Neuronal stem cell (in vitro differentiated cells): ENCODE measurements around the gene SENP5.
"Not testable (repeated sequence)": the region's sequence is repeated elsewhere in the genome, so short reads cannot be mapped to it uniquely, and the experiment has no call there.

ENCODE experiments used
- DNase-seq: peaks from one replicate; pipeline ENCODE4 v3.0.0-alpha.2; 2013; ENCODE audit warnings: low spot score
- H2AFZ ChIP-seq: one replicate; pipeline ENCODE4 v1.6.1; 2013; ENCODE audit warnings: mild to moderate bottlenecking, low read length, inconsistent platforms
- H2AK5ac ChIP-seq: 2 replicates; pipeline ENCODE4 v1.6.1; 2013; ENCODE audit warnings: low read depth, mild to moderate bottlenecking, inconsistent platforms, low read length, moderate library complexity, mixed read lengths
- H2BK120ac ChIP-seq: 2 replicates; pipeline ENCODE4 v1.6.1; 2013; ENCODE audit warnings: low read depth, mild to moderate bottlenecking, inconsistent platforms, low read length, moderate library complexity, mixed read lengths
- H2BK12ac ChIP-seq: one replicate; pipeline ENCODE4 v1.6.1; 2013; ENCODE audit warnings: low read length, inconsistent platforms
- H2BK15ac ChIP-seq: 2 replicates; pipeline ENCODE4 v1.6.1; 2013; ENCODE audit warnings: mild to moderate bottlenecking, low read length, inconsistent platforms, mixed read lengths
- H2BK5ac ChIP-seq: one replicate; pipeline ENCODE4 v1.6.1; 2013; ENCODE audit warnings: inconsistent platforms, mild to moderate bottlenecking, low read length, moderate library complexity
- H3K14ac ChIP-seq: one replicate; pipeline ENCODE4 v1.6.1; 2013; ENCODE audit warnings: low read length, inconsistent platforms
- H3K18ac ChIP-seq: 2 replicates; pipeline ENCODE4 v1.6.1; 2013; ENCODE audit warnings: low read length, inconsistent platforms
- H3K23ac ChIP-seq: 2 replicates; pipeline ENCODE4 v1.6.1; 2013; ENCODE audit warnings: low read depth, mild to moderate bottlenecking, mixed read lengths, low read length, inconsistent platforms; ENCODE audit not compliant: poor library complexity
- H3K27ac ChIP-seq: replicated peaks from 3 replicates; pipeline ENCODE4 v1.5.1; 2013; ENCODE audit warnings: low read length, inconsistent platforms
- H3K27me3 ChIP-seq, 3 experiments: 2 replicates each; pipeline ENCODE4 v1.6.1; 2013; ENCODE audit warnings: low read length in 3 of 3, mild to moderate bottlenecking in 2 of 3, inconsistent platforms in 1 of 3, low read depth in 1 of 3, mixed read lengths in 1 of 3, moderate library complexity in 1 of 3; ENCODE audit not compliant: control insufficient read depth in 3 of 3, insufficient read depth in 3 of 3
- H3K36me3 ChIP-seq, 2 donors: replicated peaks in 1 of 2; 2 replicates each; pipeline ENCODE4 v1.6.1; 2013; ENCODE audit warnings: low read length in 2 of 2; ENCODE audit not compliant: control insufficient read depth in 2 of 2, insufficient read depth in 2 of 2
- H3K4ac ChIP-seq: 2 replicates; pipeline ENCODE4 v1.6.1; 2013; ENCODE audit warnings: inconsistent platforms, mild to moderate bottlenecking, low read length, moderate library complexity
- H3K4me1 ChIP-seq, 2 donors: 1 replicate in 1 of 2; 2 replicates in 1 of 2; pipeline ENCODE4 v1.6.1; 2013; ENCODE audit warnings: low read length in 2 of 2, low read depth in 1 of 2; ENCODE audit not compliant: control insufficient read depth in 2 of 2, insufficient read depth in 1 of 2
- H3K4me2 ChIP-seq: one replicate; pipeline ENCODE4 v1.6.1; 2013; ENCODE audit warnings: mild to moderate bottlenecking, low read length, inconsistent platforms; ENCODE audit not compliant: insufficient read depth, poor library complexity, severe bottlenecking
- H3K4me3 ChIP-seq, 2 donors: 2 replicates each; pipeline ENCODE4 v1.5.1; 2013; ENCODE audit warnings: low read length in 2 of 2, mild to moderate bottlenecking in 2 of 2, inconsistent platforms in 1 of 2, moderate library complexity in 1 of 2
- H3K79me1 ChIP-seq: one replicate; pipeline ENCODE4 v1.6.1; 2013; ENCODE audit warnings: low read depth, mild to moderate bottlenecking, inconsistent platforms, low read length, moderate library complexity
- H3K9ac ChIP-seq: one replicate; pipeline ENCODE4 v1.6.1; 2013; ENCODE audit warnings: mild to moderate bottlenecking, low read depth, low read length, inconsistent platforms; ENCODE audit not compliant: poor library complexity
- H3K9me3 ChIP-seq, 2 donors: replicated peaks in 1 of 2; 2 replicates each; pipeline versions ENCODE3 to v1.6.1; 2013; ENCODE audit warnings: low read length in 2 of 2, mild to moderate bottlenecking in 2 of 2, inconsistent platforms in 1 of 2, low read depth in 1 of 2, mixed read lengths in 1 of 2, moderate library complexity in 1 of 2; ENCODE audit not compliant: control insufficient read depth in 2 of 2, insufficient read depth in 1 of 2
- H4K8ac ChIP-seq: one replicate; pipeline ENCODE4 v1.6.1; 2013; ENCODE audit warnings: low read depth, mild to moderate bottlenecking, inconsistent platforms, low read length, moderate library complexity
- H4K91ac ChIP-seq: one replicate; pipeline ENCODE4 v1.6.1; 2013; ENCODE audit warnings: low read length, low read depth, mild to moderate bottlenecking, inconsistent platforms; ENCODE audit not compliant: poor library complexity
- WGBS, 2 donors: extraction: QIAGEN DNeasy Blood & Tissue Kit; methylation state at CpG; one replicate each; pipeline ENCODE4 v1.1.7; 2013; ENCODE audit warnings: missing lambda C conversion rate in 2 of 2, mixed read lengths in 1 of 2; ENCODE audit not compliant: insufficient read length in 2 of 2, insufficient replicate concordance in 1 of 2; ENCODE audit errors: extremely low coverage in 2 of 2; 5-methylcytosine and 5-hydroxymethylcytosine counted together

Gene SENP5

DNA sequence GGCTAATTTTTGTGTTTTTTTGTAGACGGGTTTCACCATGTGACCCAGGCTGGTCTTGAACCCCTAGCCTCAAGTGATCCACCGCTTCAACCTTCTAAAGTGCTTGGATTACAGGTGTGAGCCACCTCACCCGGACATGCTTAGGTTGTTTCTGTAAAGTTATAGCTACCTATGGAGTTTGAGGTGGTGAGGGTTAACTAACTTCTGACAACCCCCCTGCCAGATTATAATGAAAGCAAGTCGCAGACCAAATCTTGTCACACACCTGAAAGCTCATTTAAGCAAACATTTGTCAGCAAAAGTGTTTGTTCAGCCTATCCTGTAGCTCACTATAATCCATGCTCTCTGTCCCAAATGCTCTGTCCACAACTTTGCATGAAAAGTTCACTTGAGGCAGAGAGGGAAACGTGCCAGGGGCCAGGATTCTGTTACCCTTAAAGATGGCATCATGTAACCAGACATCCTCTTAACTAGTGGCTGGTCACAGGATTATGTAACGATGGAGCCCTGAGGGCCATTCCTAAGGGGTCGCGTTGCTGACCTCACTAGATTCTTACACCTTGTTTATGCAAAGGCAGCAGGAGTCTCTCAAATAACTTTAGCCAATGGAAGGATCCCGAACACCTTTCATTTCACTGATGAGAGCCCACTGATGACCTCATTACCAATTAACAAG is 24.1 kb upstream of the SENP5 start:
- H3K27ac ChIP-seq, result no peak overlapping the region
- no peak overlapping the region for H2AFZ ChIP-seq
- no peak overlapping the region for H2BK120ac ChIP-seq
- no peak overlapping the region for H4K91ac ChIP-seq
- H4K8ac ChIP-seq, result no peak overlapping the region
- H3K9me3 ChIP-seq, result no peaks in the 10 kb centered on the region
- no CpG with 5 or more reads among the region's 9 CpGs for WGBS, 2 donors
- no peak overlapping the region for H3K18ac ChIP-seq
- H2BK12ac ChIP-seq, result no peak overlapping the region
- H3K9ac ChIP-seq, result no peak overlapping the region
- H2BK15ac ChIP-seq, result no peak overlapping the region
- H2AK5ac ChIP-seq, result no peak overlapping the region
- H3K4me1 ChIP-seq, result no peaks in the 10 kb centered on the region
- H3K36me3 ChIP-seq, result no peaks in the 10 kb centered on the region
- no peak overlapping the region for H3K4me3 ChIP-seq
- H3K4me2 ChIP-seq, result no peak overlapping the region
- H3K4ac ChIP-seq, result no peak overlapping the region
- no peaks in the 10 kb centered on the region for H3K79me1 ChIP-seq
- H3K23ac ChIP-seq, result no peak overlapping the region
- no peak for DNase-seq
- H3K27me3 ChIP-seq, result no peaks in the 10 kb centered on the region
- H3K14ac ChIP-seq, result no peak overlapping the region
- no peak overlapping the region for H2BK5ac ChIP-seq

- DNase-seq, H3K27me3 ChIP-seq, H2AFZ ChIP-seq: not testable (repeated sequence)
Observed at GRCh38 chr3:196844235-196845219, 23.2 kb upstream of the SENP5 start.

DNA sequence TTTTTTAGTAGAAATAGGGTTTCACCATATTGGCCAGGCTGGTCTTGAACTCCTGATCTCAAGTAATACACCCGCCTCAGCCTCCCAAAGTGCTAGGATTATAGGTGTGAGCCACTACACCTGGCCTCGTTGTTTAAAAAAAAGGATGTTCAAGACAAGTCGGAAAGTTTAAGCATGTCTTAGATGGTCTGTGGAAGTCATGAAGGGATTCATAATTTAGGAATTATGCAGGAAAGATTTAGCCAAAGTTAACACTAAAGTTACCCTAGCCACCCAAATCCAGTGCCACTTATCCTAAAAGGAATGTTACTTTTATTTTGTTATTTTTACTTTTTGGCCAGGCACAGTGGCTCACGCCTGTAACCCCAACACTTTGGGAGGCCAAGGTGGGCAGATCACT is 19.3 kb upstream of the SENP5 start:
- no CpG with 5 or more reads among the region's 4 CpGs for WGBS, 2 donors
- H3K36me3 ChIP-seq, result not testable (repeated sequence)

More at GRCh38 chr3:196844235-196845219, 23.2 kb upstream of the SENP5 start:
- not testable (repeated sequence) for H3K4ac ChIP-seq, H3K4me2 ChIP-seq, H3K9me3 ChIP-seq, H3K79me1 ChIP-seq, H3K36me3 ChIP-seq, H3K23ac ChIP-seq, H2BK12ac ChIP-seq, H3K18ac ChIP-seq, H3K27ac ChIP-seq, H4K8ac ChIP-seq, H2AK5ac ChIP-seq, H2BK5ac ChIP-seq, H3K4me1 ChIP-seq, H3K14ac ChIP-seq, H3K9ac ChIP-seq, H3K4me3 ChIP-seq, H2BK15ac ChIP-seq, H2BK120ac ChIP-seq, H4K91ac ChIP-seq
- WGBS, 2 donors, result no CpG with 5 or more reads among the region's 22 CpGs

DNA sequence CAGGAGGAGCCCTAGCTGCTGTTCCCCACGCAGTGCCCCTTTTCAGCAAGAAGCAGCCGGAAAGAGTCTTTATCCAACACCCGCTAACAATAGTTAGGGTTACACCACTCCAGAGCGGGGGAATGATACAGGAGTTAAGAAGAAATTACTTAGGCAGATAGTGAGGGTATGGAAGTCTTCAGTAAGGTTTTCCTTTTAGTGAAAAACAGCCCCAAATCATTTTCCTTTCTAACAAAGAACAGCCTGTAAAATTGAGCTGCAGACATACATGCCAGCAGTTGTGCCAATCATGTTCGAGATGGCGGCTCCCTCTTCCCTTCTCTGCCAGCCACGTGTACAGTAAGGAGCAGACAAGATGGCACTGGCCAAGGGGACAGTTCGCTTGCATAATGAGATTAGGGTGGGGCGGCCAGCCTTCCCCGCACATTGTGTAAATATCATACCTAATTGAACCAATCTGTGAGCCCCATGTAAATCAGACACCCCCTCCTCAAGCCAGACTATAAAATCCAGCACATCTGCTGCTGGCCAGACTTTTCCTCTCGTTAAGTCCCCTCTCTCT is 18.5 kb upstream of the SENP5 start:
- H3K14ac ChIP-seq, result no peak overlapping the region
- H3K9me3 ChIP-seq, result peaks cover 2 to 8% of the 10 kb centered on the region in 2 donors
- H3K23ac ChIP-seq, result no peak overlapping the region
- H2AFZ ChIP-seq, result no peak overlapping the region
- no peaks in the 10 kb centered on the region for H3K4me1 ChIP-seq
- no peak overlapping the region for H2BK120ac ChIP-seq
- WGBS, 2 donors, result no CpG with 5 or more reads among the region's 11 CpGs
- no peaks in the 10 kb centered on the region for H3K36me3 ChIP-seq
- no peak overlapping the region for H2BK15ac ChIP-seq
- no peak overlapping the region for H2AK5ac ChIP-seq
- no peak overlapping the region for H3K4ac ChIP-seq
- H4K91ac ChIP-seq, result no peak overlapping the region
- no peaks in the 10 kb centered on the region for H3K27me3 ChIP-seq
- H3K79me1 ChIP-seq, result peaks cover 2% of the 10 kb centered on the region
- no peak overlapping the region for H4K8ac ChIP-seq
- H3K27ac ChIP-seq, result no peak overlapping the region
- no peak overlapping the region for H3K18ac ChIP-seq
- H3K4me2 ChIP-seq, result no peak overlapping the region
- no peak overlapping the region for H3K4me3 ChIP-seq
- no peak overlapping the region for H3K9ac ChIP-seq
- no peak overlapping the region for H2BK12ac ChIP-seq
- H2BK5ac ChIP-seq, result no peak overlapping the region
- DNase-seq, result no peak

More for the DNA sequence above, 19.3 kb upstream of the SENP5 start:
- H3K4me1 ChIP-seq, H2AFZ ChIP-seq, H3K23ac ChIP-seq, H3K9me3 ChIP-seq, H3K14ac ChIP-seq, H3K4me2 ChIP-seq, H2BK15ac ChIP-seq, H3K4me3 ChIP-seq, H2BK120ac ChIP-seq, H3K18ac ChIP-seq, H3K27me3 ChIP-seq, H4K8ac ChIP-seq, DNase-seq, H2BK5ac ChIP-seq, H2AK5ac ChIP-seq, H4K91ac ChIP-seq, H3K9ac ChIP-seq, H2BK12ac ChIP-seq, H3K27ac ChIP-seq, H3K79me1 ChIP-seq, H3K4ac ChIP-seq: not testable (repeated sequence)
